ENCODE data around the gene VIT. TPM values are rescaled to one million over a fixed set of nuclear protein-coding genes. Genes with fewer than 3 reads are reported as not detected.

VIT gene
- total RNA-seq, 1 donor, result under 0.01 TPM

DNA sequence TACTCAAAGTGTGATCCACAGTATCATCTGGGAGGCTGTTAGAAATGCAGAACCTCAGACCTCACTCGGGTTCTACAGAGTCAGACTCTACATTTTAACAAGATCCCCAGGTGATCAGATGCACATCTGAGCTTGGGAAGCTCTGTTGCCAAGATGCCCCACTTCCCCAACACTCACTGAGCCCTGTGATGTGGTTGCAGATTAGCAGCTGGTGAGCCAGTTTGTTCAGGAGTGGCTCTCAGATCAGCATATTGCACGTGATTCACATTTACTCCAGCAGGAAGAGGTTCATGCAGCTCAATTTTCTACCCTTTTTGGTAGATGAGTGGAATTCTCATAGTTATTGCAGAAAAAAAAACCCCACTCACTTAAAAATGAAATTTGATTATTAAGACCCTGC is 96.4 kb downstream of the VIT start:
- no peak for DNase-seq (ENCODE audit: low read depth)
- no peak overlapping the region for H3K4me3 ChIP-seq (ENCODE audit: low read depth, low read length)
- TF ChIP-seq, protein P1, sequence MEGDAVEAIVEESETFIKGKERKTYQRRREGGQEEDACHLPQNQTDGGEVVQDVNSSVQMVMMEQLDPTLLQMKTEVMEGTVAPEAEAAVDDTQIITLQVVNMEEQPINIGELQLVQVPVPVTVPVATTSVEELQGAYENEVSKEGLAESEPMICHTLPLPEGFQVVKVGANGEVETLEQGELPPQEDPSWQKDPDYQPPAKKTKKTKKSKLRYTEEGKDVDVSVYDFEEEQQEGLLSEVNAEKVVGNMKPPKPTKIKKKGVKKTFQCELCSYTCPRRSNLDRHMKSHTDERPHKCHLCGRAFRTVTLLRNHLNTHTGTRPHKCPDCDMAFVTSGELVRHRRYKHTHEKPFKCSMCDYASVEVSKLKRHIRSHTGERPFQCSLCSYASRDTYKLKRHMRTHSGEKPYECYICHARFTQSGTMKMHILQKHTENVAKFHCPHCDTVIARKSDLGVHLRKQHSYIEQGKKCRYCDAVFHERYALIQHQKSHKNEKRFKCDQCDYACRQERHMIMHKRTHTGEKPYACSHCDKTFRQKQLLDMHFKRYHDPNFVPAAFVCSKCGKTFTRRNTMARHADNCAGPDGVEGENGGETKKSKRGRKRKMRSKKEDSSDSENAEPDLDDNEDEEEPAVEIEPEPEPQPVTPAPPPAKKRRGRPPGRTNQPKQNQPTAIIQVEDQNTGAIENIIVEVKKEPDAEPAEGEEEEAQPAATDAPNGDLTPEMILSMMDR (IDR thresholded peaks at IDR 0.05; ENCODE audit: insufficient read depth, low read depth, low read length), result no peak

DNA sequence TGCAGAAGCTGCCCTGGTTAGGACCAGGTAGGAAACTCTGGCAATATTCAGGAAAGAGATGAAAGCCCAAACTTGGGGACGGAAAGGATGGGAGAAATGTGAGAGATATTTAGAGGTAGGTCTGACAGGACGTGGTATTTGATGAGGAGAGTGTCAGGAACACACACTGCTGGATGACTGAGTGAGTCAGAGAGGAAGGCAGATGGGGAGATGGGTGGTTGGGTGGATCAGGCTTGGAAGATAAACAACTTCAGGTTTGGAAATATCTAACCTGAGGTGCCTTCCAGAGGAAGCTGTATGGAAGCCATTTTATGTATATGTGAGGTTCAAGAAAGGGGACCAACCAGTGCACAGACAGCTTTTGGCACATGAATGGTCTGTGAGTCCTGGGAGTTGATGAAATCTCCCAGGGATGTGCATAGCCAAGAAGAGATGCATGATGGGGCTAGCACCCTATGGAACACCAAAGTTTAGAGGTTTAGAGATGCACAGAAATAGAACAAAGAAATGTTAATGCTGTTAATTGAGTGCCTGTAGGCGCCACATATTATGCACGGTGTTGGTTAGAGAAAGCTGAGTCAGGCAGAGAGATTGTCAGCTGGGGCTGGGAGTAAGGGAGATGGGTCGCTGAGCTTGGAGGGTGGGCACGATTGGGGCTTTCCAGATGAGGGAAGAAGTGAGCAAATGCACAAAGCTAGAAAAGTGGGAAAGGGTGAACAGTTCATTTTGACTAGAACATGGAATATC is 101.0 kb downstream of the VIT start:
- DNase-seq (ENCODE audit: low read depth), result no peak

DNA sequence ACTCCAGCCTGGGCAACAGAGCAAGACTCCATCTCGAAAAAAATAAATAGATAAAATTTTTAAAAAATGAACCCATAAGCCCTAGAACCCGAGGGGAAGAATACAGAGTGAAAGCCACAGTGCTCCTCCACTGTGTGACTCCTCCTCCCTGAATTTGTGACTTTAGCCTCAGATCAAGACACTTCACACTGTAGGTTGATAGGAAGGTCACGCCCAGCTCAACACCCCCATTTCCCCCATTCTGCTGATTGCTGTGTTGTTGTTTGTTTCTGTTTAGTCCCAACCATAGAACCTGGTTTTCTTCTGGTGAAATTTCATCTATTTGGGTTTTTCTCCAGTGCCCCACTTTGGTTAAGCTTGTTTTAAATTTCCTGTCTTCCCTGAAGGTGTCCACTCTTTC is 102.2 kb downstream of the VIT start:
- no peak overlapping the region for H3K4me3 ChIP-seq (ENCODE audit: low read depth, low read length)
- no peak for DNase-seq (ENCODE audit: low read depth)
- TF ChIP-seq, protein P1 (IDR thresholded peaks at IDR 0.05; ENCODE audit: insufficient read depth, low read depth, low read length), result no peak

More for the DNA sequence above, 101.0 kb downstream of the VIT start:
- H3K4me3 ChIP-seq (ENCODE audit: low read depth, low read length), result no peak overlapping the region
- TF ChIP-seq, protein P1 (IDR thresholded peaks at IDR 0.05; ENCODE audit: insufficient read depth, low read depth, low read length), result no peak

DNA sequence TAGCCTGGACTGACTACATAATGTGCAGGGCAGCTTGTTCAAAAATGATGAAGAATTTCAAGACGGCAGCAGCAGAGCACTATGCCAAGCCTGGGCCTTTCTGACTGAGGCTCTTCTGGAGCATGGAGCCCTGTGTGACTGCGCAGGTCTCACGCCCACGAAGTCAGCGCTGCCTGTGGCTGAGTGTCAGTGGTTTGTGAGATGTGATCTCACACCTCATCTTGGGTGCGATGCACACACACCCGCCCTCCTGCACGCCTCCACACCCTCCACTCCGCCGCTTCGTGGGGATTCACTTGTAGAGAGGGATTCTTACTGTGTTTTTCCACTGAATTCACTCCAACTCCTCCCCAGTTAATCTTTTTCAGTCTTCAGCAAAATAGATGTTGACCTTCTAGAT is 103.9 kb downstream of the VIT start:
- TF ChIP-seq, protein P1 (IDR thresholded peaks at IDR 0.05; ENCODE audit: insufficient read depth, low read depth, low read length), result no peak
- H3K4me3 ChIP-seq (ENCODE audit: low read depth, low read length), result no peak overlapping the region
- DNase-seq (ENCODE audit: low read depth), result no peak

DNA sequence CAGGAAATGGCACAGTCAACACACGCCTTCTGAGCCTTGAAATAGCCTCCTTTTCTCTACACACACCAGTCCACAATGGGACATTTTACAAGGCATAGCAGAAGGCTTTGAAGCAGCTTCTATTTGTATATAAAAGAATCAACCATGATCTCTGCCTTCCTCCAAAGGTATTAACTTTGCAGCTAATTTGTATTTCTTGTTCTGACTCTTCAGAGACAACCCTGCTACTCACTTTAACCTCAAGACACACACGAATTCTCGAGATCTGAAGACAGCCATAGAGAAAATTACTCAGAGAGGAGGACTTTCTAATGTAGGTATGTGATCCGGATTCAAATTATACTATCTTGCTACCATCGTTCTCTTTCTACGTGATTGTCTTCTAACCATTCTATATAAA is 104.6 kb downstream of the VIT start:
- H3K4me3 ChIP-seq (ENCODE audit: low read depth, low read length), result no peak overlapping the region
- DNase-seq (ENCODE audit: low read depth), result no peak
- TF ChIP-seq, protein P1 (IDR thresholded peaks at IDR 0.05; ENCODE audit: insufficient read depth, low read depth, low read length), result no peak

DNA sequence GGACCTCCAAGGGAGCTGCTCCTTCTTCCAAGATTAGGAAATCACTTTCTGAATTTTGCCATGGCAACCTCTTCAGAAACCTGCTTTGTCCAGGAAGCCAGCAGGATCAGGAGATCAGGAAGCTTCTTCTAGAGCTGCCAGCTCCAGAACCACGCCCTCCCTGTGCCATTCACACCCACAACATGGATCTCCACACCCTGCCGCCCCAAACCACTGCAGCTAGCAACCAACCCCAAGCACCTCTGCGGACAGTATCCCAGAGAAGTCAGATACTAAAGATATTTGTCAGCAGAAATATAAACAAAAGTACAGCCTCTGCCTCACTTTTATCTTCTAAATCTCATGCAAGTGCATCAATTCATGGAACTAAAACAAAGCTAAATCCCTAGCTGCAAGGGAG is 106.4 kb downstream of the VIT start:
- TF ChIP-seq, protein P1 (IDR thresholded peaks at IDR 0.05; ENCODE audit: insufficient read depth, low read depth, low read length), result no peak
- DNase-seq (ENCODE audit: low read depth), result no peak
- no peak overlapping the region for H3K4me3 ChIP-seq (ENCODE audit: low read depth, low read length)
